ENCODE measurements around the gene CROCC. TPM values are rescaled to one million over a fixed set of nuclear protein-coding genes. Genes with fewer than 3 reads are reported as not detected.

The CROCC gene
- total RNA-seq, 1 donor from 2014 or later, result 15.2 TPM

DNA sequence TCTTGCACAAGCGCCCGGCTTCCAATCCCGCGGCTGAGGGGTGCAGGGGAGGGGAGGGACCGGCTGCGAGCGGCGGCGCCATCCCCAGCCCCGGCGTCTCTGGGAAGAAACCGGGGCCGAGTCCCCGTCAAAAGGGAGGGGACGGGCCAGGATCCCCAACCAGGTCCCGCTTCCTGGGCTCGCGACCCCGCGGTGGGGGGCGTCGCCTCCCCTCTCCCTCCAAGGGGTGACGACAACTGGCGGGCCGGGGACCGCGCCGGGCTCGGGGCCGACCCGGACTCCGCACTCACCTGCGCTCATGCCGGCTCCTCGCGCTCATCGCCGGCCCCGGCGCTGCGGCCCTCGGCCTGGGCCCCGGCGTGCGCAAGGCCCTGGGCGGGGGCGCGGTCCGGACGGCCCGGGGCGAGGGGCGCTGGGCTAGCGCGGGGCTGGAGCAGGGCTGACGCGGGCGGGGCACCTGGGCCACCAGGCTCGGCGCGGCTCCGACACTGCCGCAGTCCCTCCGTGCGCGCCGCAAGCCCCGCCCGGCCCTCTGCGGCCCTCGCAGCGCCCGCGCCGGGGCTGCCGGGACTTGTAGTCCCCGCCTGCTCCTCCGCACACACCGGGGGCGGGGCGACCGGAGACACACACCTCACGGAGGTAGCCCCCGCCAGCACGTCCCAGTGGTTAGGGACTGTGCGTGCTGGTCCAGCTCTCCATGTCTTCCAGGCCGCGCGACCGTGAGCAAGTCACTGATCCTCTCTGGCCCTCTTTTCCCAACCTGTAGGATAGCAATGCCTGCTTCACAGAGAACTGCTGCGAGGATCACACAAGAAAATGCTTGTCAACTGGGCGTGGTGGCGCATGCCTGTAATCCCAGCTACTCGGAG, 89.9 kb downstream of the CROCC start, which contains the start of gene ATP13A2:
Gene ATP13A2 (minus strand): TSS at position 490 of the 869 bp plus-strand sequence. CDS start 190 bp downstream, at position 300.
- Histone ChIP-seq H3K4me2 (peak within 1 kb of the TSS; percentile 88), H3K36me3 (no peaks in the 10 kb centered on the region), H3K27ac (no peak within 1 kb of the TSS), H3F3A (ENCODE audit: low read depth) (peaks cover 40% of the 10 kb centered on the region), H4K20me1 (ENCODE audit: low read depth) (peaks cover 24% of the 10 kb centered on the region), H3K9me3 (ENCODE audit: low read depth) (no peaks in the 10 kb centered on the region), H3K4me1 (peaks cover 39% of the 10 kb centered on the region), H3K79me2 (ENCODE audit: low read depth) (peaks cover 19% of the 10 kb centered on the region), H3K27me3 (no peaks in the 10 kb centered on the region), H3K4me3 (peak within 1 kb of the TSS; percentile 76), H3K9ac (peak within 1 kb of the TSS; percentile 36), H2AFZ (replicated peaks) (peak within 1 kb of the TSS; percentile 93)
- H3K27ac Mint-ChIP-seq, result no peak within 1 kb of the TSS
- peaks cover 3% of the 10 kb centered on the region for H3K27me3 Mint-ChIP-seq (ENCODE audit: insufficient read depth, low read depth)
- TF ChIP-seq, protein P1, sequence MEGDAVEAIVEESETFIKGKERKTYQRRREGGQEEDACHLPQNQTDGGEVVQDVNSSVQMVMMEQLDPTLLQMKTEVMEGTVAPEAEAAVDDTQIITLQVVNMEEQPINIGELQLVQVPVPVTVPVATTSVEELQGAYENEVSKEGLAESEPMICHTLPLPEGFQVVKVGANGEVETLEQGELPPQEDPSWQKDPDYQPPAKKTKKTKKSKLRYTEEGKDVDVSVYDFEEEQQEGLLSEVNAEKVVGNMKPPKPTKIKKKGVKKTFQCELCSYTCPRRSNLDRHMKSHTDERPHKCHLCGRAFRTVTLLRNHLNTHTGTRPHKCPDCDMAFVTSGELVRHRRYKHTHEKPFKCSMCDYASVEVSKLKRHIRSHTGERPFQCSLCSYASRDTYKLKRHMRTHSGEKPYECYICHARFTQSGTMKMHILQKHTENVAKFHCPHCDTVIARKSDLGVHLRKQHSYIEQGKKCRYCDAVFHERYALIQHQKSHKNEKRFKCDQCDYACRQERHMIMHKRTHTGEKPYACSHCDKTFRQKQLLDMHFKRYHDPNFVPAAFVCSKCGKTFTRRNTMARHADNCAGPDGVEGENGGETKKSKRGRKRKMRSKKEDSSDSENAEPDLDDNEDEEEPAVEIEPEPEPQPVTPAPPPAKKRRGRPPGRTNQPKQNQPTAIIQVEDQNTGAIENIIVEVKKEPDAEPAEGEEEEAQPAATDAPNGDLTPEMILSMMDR (IDR thresholded peaks at IDR 0.05), result no peak
- TF ChIP-seq EZH2 (IDR thresholded peaks at IDR 0.05) (no peak), EZH2phosphoT487 (IDR thresholded peaks at IDR 0.05) (no peak)
- H3K36me3 Mint-ChIP-seq, result no peaks in the 10 kb centered on the region
- H3K4me3 Mint-ChIP-seq, result peak within 1 kb of the TSS; percentile 91
- DNase-seq (ENCODE audit: low spot score), result peak; percentile 97
- peaks cover 52% of the 10 kb centered on the region for H3K4me1 Mint-ChIP-seq
- H3K9me3 Mint-ChIP-seq, result no peaks in the 10 kb centered on the region

GRCh38 chr1:17012775-17013490, 91.2 kb downstream of the CROCC start:
- TF ChIP-seq, protein P1 (IDR thresholded peaks at IDR 0.05), result no peak
- TF ChIP-seq EZH2 (IDR thresholded peaks at IDR 0.05) (no peak), EZH2phosphoT487 (IDR thresholded peaks at IDR 0.05) (no peak)
- Histone ChIP-seq H3K9ac (no peak overlapping the region), H3K79me2 (ENCODE audit: low read depth) (peaks cover 16% of the 10 kb centered on the region), H3K4me2 (peak overlapping the region; percentile 61), H3K36me3 (no peaks in the 10 kb centered on the region), H3K27me3 (no peaks in the 10 kb centered on the region), H4K20me1 (ENCODE audit: low read depth) (peaks cover 21% of the 10 kb centered on the region), H3K9me3 (ENCODE audit: low read depth) (no peaks in the 10 kb centered on the region), H3K4me1 (peaks cover 39% of the 10 kb centered on the region), H2AFZ (replicated peaks) (peak overlapping the region; percentile 22), H3F3A (ENCODE audit: low read depth) (peaks cover 40% of the 10 kb centered on the region), H3K27ac (no peak overlapping the region), H3K4me3 (no peak overlapping the region)
- peaks cover 3% of the 10 kb centered on the region for H3K27me3 Mint-ChIP-seq (ENCODE audit: insufficient read depth, low read depth)
- no peaks in the 10 kb centered on the region for H3K9me3 Mint-ChIP-seq
- H3K4me3 Mint-ChIP-seq, result peak overlapping the region; percentile 91
- peak overlapping the region; percentile 21 for H3K27ac Mint-ChIP-seq
- peaks cover 52% of the 10 kb centered on the region for H3K4me1 Mint-ChIP-seq
- peak; percentile 53 for DNase-seq (ENCODE audit: low spot score)
- no peaks in the 10 kb centered on the region for H3K36me3 Mint-ChIP-seq

- Mint-ChIP-seq H3K9me3 (no peaks in the 10 kb centered on the region), H3K36me3 (peaks cover under 1% of the 10 kb centered on the region), H3K4me1 (peaks cover 52% of the 10 kb centered on the region), H3K27me3 (ENCODE audit: insufficient read depth, low read depth) (peaks cover 3% of the 10 kb centered on the region), H3K27ac (no peak overlapping the region), H3K4me3 (peak overlapping the region; percentile 2)
- H3K4me1 ChIP-seq, result peaks cover 39% of the 10 kb centered on the region
- H3F3A ChIP-seq (ENCODE audit: low read depth), result peaks cover 46% of the 10 kb centered on the region
- H3K27ac ChIP-seq, result no peak overlapping the region
- peak; percentile 23 for DNase-seq (ENCODE audit: low spot score)
- H4K20me1 ChIP-seq (ENCODE audit: low read depth), result peaks cover 21% of the 10 kb centered on the region
- peak overlapping the region; percentile 61 for H3K4me2 ChIP-seq
- no peaks in the 10 kb centered on the region for H3K9me3 ChIP-seq (ENCODE audit: low read depth)
- peaks cover 11% of the 10 kb centered on the region for H3K79me2 ChIP-seq (ENCODE audit: low read depth)
- TF ChIP-seq EZH2 (IDR thresholded peaks at IDR 0.05) (no peak), EZH2phosphoT487 (IDR thresholded peaks at IDR 0.05) (no peak)
- TF ChIP-seq, protein P1 (IDR thresholded peaks at IDR 0.05), result no peak
- H3K4me3 ChIP-seq, result no peak overlapping the region
- no peaks in the 10 kb centered on the region for H3K27me3 ChIP-seq
- no peak overlapping the region for H3K9ac ChIP-seq
- no peaks in the 10 kb centered on the region for H3K36me3 ChIP-seq
- peak overlapping the region; percentile 22 for H2AFZ ChIP-seq (replicated peaks)
Measured at GRCh38 chr1:17013491-17014320, 92.0 kb downstream of the CROCC start.

All from neural progenitor cell (in vitro differentiated cells).